GM23248 (cell line): Measurements from ENCODE around the gene IRF5. TPM values are rescaled to one million over a fixed set of nuclear protein-coding genes. Genes with fewer than 3 reads are reported as not detected.

Experiments
- DNase-seq: peaks from one replicate; pipeline ENCODE4 v3.0.0-alpha.2; 2015
- H2AFZ ChIP-seq: fragments of 200-600 bp; sonication (generic); 2 replicates; pipeline ENCODE4 v1.6.1; 2016; ENCODE audit warnings: antibody characterized with exemption
- H3F3A ChIP-seq: fragments of 200-600 bp; sonication (generic); 2 replicates; pipeline ENCODE4 v1.6.1; 2016; ENCODE audit warnings: mild to moderate bottlenecking, antibody characterized with exemption, mixed run types; ENCODE audit not compliant: insufficient read depth
- H3K27ac ChIP-seq: fragments of 200-600 bp; sonication (generic); 2 replicates; pipeline ENCODE4 v1.5.1; 2016; ENCODE audit warnings: mild to moderate bottlenecking
- H3K27me3 ChIP-seq: fragments of 200-600 bp; sonication (generic); replicated peaks from 2 replicates; pipeline ENCODE4 v1.6.1; 2016; ENCODE audit warnings: mild to moderate bottlenecking; ENCODE audit not compliant: insufficient read depth
- H3K36me3 ChIP-seq: fragments of 200-600 bp; sonication (generic); 2 replicates; pipeline ENCODE4 v1.6.1; 2016; ENCODE audit warnings: low read depth, mild to moderate bottlenecking
- H3K4me1 ChIP-seq: fragments of 200-600 bp; sonication (generic); 2 replicates; pipeline ENCODE4 v1.6.1; 2016; ENCODE audit warnings: mild to moderate bottlenecking; ENCODE audit not compliant: insufficient read depth
- H3K4me2 ChIP-seq: fragments of 200-600 bp; sonication (generic); one replicate; pipeline ENCODE4 v1.6.1; 2016; ENCODE audit warnings: mild to moderate bottlenecking; ENCODE audit not compliant: unreplicated experiment
- H3K4me3 ChIP-seq: fragments of 200-600 bp; sonication (generic); 2 replicates; pipeline ENCODE4 v1.5.1; 2016; ENCODE audit warnings: mild to moderate bottlenecking
- H3K79me2 ChIP-seq: fragments of 200-600 bp; sonication (generic); 2 replicates; pipeline ENCODE4 v1.6.1; 2016; ENCODE audit warnings: mild to moderate bottlenecking; ENCODE audit not compliant: insufficient read depth
- H3K9ac ChIP-seq: fragments of 200-600 bp; sonication (generic); 2 replicates; pipeline ENCODE4 v1.6.1; 2016; ENCODE audit warnings: mild to moderate bottlenecking
- H3K9me2 ChIP-seq: fragments of 200-600 bp; sonication (generic); 2 replicates; pipeline ENCODE4 v1.6.1; 2016; ENCODE audit warnings: mixed run types, mild to moderate bottlenecking, moderate library complexity; ENCODE audit not compliant: insufficient read depth
- H3K9me3 ChIP-seq: fragments of 200-600 bp; sonication (generic); one replicate; pipeline ENCODE4 v1.6.1; 2017; ENCODE audit warnings: low read depth
- H4K20me1 ChIP-seq: fragments of 200-600 bp; sonication (generic); 2 replicates; pipeline ENCODE4 v1.6.0; 2016; ENCODE audit not compliant: insufficient read depth
- EZH2 ChIP-seq: fragments of 200-600 bp; sonication (generic); IDR thresholded peaks from 2 replicates; pipeline ENCODE4 v1.6.1; 2018; ENCODE audit warnings: antibody characterized with exemption, mild to moderate bottlenecking; ENCODE audit not compliant: insufficient read depth, poor library complexity, severe bottlenecking
- EZH2phosphoT487 ChIP-seq: fragments of 200-600 bp; sonication (generic); IDR thresholded peaks from 2 replicates; pipeline ENCODE4 v1.6.1; 2018; ENCODE audit warnings: antibody characterized with exemption, moderate library complexity, mild to moderate bottlenecking, low read depth; ENCODE audit not compliant: insufficient read depth
- WGBS, 2 experiments: methylation state at CpG; one replicate each; pipeline ENCODE4 v1.1.6; 2015 to 2017; ENCODE audit warnings: low lambda C conversion rate in 2 of 2, low coverage in 1 of 2; ENCODE audit errors: missing lambda C conversion rate in 2 of 2; 5-methylcytosine and 5-hydroxymethylcytosine counted together
- in situ Hi-C: fragments of 300-500 bp; cut with MboI; formaldehyde crosslinking; loops from 2 replicates; pipeline ENCODE4 v1.15.0; 2020
- polyA plus RNA-seq: library from polyadenylated mRNA; unstranded; fragments of >200 nt; fragmentation: Nextera tagmentation; extraction: Ambion mirVana; gene quantifications from 2 replicates; pipeline ENCODE4 v1.2.1, GENCODE V29; 2016
- total RNA-seq: library from RNA; depleted of rRNA; stranded (reverse); fragments of >200 nt; shearing (Covaris generic); gene quantifications from 2 replicates; pipeline ENCODE4 v1.2.3, GENCODE V29; 2014

Gene IRF5
- total and polyA plus RNA-seq, 2 experiments from 2014 or later: under 0.01 to 0.16 TPM

GRCh38 chr7:128934361-128935341, 3.1 kb upstream of the IRF5 start:
- in situ Hi-C loops: no loop called here
- TF ChIP-seq EZH2 (no peak), EZH2phosphoT487 (no peak)

DNA sequence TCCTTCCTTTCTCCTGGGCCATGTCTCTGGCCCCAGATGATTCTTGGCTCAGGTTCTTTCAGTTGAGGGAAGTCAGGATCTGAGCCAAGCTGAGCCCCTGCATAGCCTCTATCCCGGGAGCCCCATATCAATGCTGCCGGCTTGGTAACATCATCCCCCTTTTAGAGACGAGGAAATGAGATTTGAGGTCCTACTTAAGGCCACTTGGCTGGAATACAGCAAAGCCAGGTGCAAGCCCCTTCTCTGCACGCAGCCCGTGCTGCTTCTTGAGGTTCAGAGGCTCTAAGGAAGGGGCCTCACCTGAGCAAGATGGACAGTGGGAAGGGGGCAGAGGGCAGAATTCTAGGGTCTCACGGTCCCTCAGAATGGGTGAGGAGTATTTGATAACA, 2.4 kb upstream of the IRF5 start:
- no peaks in the 10 kb centered on the region for H3K36me3 ChIP-seq
- H3K4me2 ChIP-seq: no peak overlapping the region
- no peaks in the 10 kb centered on the region for H3K79me2 ChIP-seq
- H3K27ac ChIP-seq: no peak overlapping the region
- H3K9me2 ChIP-seq: no peaks in the 10 kb centered on the region
- H2AFZ ChIP-seq: no peak overlapping the region
- H3K9me3 ChIP-seq: no peaks in the 10 kb centered on the region
- H3K27me3 ChIP-seq: peaks cover 37% of the 10 kb centered on the region
- no peak overlapping the region for H3K4me3 ChIP-seq
- WGBS, 2 experiments: 84 to 92% methylated on average over 6 of the region's 6 CpGs
- no peaks in the 10 kb centered on the region for H4K20me1 ChIP-seq
- no peak for DNase-seq
- H3F3A ChIP-seq: no peaks in the 10 kb centered on the region
- TF ChIP-seq EZH2phosphoT487 (no peak), EZH2 (no peak)
- H3K9ac ChIP-seq: no peak overlapping the region
- no peaks in the 10 kb centered on the region for H3K4me1 ChIP-seq
- in situ Hi-C loops: no loop called here

More at GRCh38 chr7:128934361-128935341, 3.1 kb upstream of the IRF5 start:
- peaks cover 35% of the 10 kb centered on the region for H3K27me3 ChIP-seq
- no peaks in the 10 kb centered on the region for H3K36me3 ChIP-seq
- H3K27ac ChIP-seq: no peak overlapping the region
- no peaks in the 10 kb centered on the region for H3K9me2 ChIP-seq
- 65 to 79% methylated on average over 10 to 14 of the region's 14 CpGs for WGBS, 2 experiments
- H3F3A ChIP-seq: no peaks in the 10 kb centered on the region
- H3K4me1 ChIP-seq: no peaks in the 10 kb centered on the region
- DNase-seq: no peak
- H3K9ac ChIP-seq: no peak overlapping the region
- no peaks in the 10 kb centered on the region for H3K79me2 ChIP-seq
- H2AFZ ChIP-seq: no peak overlapping the region
- H3K4me2 ChIP-seq: no peak overlapping the region
- H3K4me3 ChIP-seq: no peak overlapping the region
- no peaks in the 10 kb centered on the region for H4K20me1 ChIP-seq
- H3K9me3 ChIP-seq: no peaks in the 10 kb centered on the region

DNA sequence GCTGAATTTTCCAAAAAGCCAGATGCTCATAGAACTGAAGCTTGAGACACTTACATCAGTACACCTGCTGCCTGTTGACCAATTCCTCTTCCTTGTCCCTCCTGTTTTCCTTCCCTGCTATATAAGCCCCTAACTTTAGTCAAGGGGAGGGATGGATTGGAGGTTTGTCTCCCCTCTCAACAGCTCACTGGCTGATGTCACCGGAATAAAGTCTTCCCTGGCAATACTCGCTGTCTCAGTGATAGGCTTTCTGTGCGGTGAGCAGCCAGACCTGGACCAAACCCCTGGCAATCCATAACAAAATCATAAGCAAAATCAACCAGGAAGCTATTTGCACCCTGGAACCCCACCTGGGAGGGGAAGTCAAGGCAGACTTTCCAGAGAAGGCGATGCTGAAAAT, 929 bp upstream of the IRF5 start:
- Histone ChIP-seq H3K27me3 (peaks cover 37% of the 10 kb centered on the region), H3K9ac (no peak overlapping the region), H3K4me3 (no peak overlapping the region), H3K79me2 (no peaks in the 10 kb centered on the region), H3K9me2 (no peaks in the 10 kb centered on the region), H2AFZ (no peak overlapping the region), H3K4me2 (no peak overlapping the region), H3K9me3 (no peaks in the 10 kb centered on the region), H4K20me1 (no peaks in the 10 kb centered on the region), H3F3A (no peaks in the 10 kb centered on the region), H3K4me1 (no peaks in the 10 kb centered on the region), H3K36me3 (no peaks in the 10 kb centered on the region), H3K27ac (no peak overlapping the region)
- no peak for TF ChIP-seq EZH2
- TF ChIP-seq EZH2phosphoT487: no peak
- in situ Hi-C loops: no loop called here
- DNase-seq: no peak
- whole genome bisulfite sequencing, 2 experiments: 86 to 91% methylated on average over 4 of the region's 4 CpGs

GRCh38 chr7:128937271-128937646, 468 bp upstream of the IRF5 start:
- no peaks in the 10 kb centered on the region for H4K20me1 ChIP-seq
- H3K79me2 ChIP-seq: no peaks in the 10 kb centered on the region
- no peak overlapping the region for H3K9ac ChIP-seq
- no peaks in the 10 kb centered on the region for H3K9me2 ChIP-seq
- H3K4me3 ChIP-seq: no peak overlapping the region
- no peaks in the 10 kb centered on the region for H3K9me3 ChIP-seq
- TF ChIP-seq EZH2: no peak
- TF ChIP-seq EZH2phosphoT487: no peak
- H2AFZ ChIP-seq: no peak overlapping the region
- H3K27ac ChIP-seq: no peak overlapping the region
- H3F3A ChIP-seq: no peaks in the 10 kb centered on the region
- 52 to 60% methylated on average over 17 of the region's 17 CpGs for WGBS, 2 experiments
- in situ Hi-C loops: no loop called here
- peaks cover 37% of the 10 kb centered on the region for H3K27me3 ChIP-seq
- no peak for DNase-seq
- no peaks in the 10 kb centered on the region for H3K4me1 ChIP-seq
- H3K36me3 ChIP-seq: no peaks in the 10 kb centered on the region
- H3K4me2 ChIP-seq: no peak overlapping the region
